ENCODE measurements around the gene OCEL1. TPM values are rescaled to one million over a fixed set of nuclear protein-coding genes. Genes with fewer than 3 reads are reported as not detected.

Gene OCEL1
- total and polyA plus RNA-seq, 2 of the 13 experiments (the other 11 are each of a cell fraction or from before 2014, with no cell fraction given) = 10.6 to 17.2 TPM

- TF ChIP-seq SYNCRIP (IDR thresholded peaks at IDR 0.05; ENCODE audit: insufficient read depth, low read depth, low read length) = no peak
- no peak for TF ChIP-seq ZNF776 (CRISPR knock-in tag; IDR thresholded peaks at IDR 0.05)
- no peak for TF ChIP-seq ZNF83 (CRISPR knock-in tag; IDR thresholded peaks at IDR 0.05; ENCODE audit: borderline replicate concordance)
- TF ChIP-seq PHF8 (CRISPR knock-in tag; IDR thresholded peaks at IDR 0.05) = no peak
- TF ChIP-seq SP4 (CRISPR knock-in tag; IDR thresholded peaks at IDR 0.05) = no peak
- TF ChIP-seq NR2F6 (IDR thresholded peaks at IDR 0.05) = no peak
- no peak for TF ChIP-seq NR2F6 (CRISPR knock-in tag; IDR thresholded peaks at IDR 0.05)
- TF ChIP-seq HNRNPUL1 (IDR thresholded peaks at IDR 0.05; ENCODE audit: low read depth, low read length) = no peak
- TF ChIP-seq ZBTB1 (CRISPR knock-in tag; IDR thresholded peaks at IDR 0.05; ENCODE audit: borderline replicate concordance) = no peak
- TF ChIP-seq, protein P1, sequence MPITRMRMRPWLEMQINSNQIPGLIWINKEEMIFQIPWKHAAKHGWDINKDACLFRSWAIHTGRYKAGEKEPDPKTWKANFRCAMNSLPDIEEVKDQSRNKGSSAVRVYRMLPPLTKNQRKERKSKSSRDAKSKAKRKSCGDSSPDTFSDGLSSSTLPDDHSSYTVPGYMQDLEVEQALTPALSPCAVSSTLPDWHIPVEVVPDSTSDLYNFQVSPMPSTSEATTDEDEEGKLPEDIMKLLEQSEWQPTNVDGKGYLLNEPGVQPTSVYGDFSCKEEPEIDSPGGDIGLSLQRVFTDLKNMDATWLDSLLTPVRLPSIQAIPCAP (CRISPR knock-in tag; IDR thresholded peaks at IDR 0.05; ENCODE audit: low read depth) = no peak
- no peak for TF ChIP-seq HOXA5 (CRISPR knock-in tag; IDR thresholded peaks at IDR 0.05)
- TF ChIP-seq SSRP1 (CRISPR knock-in tag; IDR thresholded peaks at IDR 0.05) = no peak
- no peak for TF ChIP-seq ZNF790 (CRISPR knock-in tag; IDR thresholded peaks at IDR 0.05; ENCODE audit: borderline replicate concordance)
- peak; percentile 37; the same call in 1 of the 2 replicates for TF ChIP-seq THAP11 (CRISPR knock-in tag; IDR thresholded peaks at IDR 0.05)
- no peak for TF ChIP-seq TSC22D2 (CRISPR knock-in tag; IDR thresholded peaks at IDR 0.05; ENCODE audit: borderline replicate concordance)
- TF ChIP-seq ZNF564 (CRISPR knock-in tag; IDR thresholded peaks at IDR 0.05) = no peak
- 0 out of 2 replicates have a peak, but pooled peaks have one; percentile 18 for TF ChIP-seq HOXA3 (CRISPR knock-in tag; IDR thresholded peaks at IDR 0.05)
- TF ChIP-seq CBX5 (CRISPR knock-in tag; IDR thresholded peaks at IDR 0.05; ENCODE audit: borderline replicate concordance) = no peak
- TF ChIP-seq HMGA1 (CRISPR knock-in tag; conservative IDR thresholded peaks at IDR 0.05) = no peak
- no peak for TF ChIP-seq CREBL2 (CRISPR knock-in tag; IDR thresholded peaks at IDR 0.05; ENCODE audit: borderline replicate concordance)
- TF ChIP-seq DNMT1 (CRISPR knock-in tag; IDR thresholded peaks at IDR 0.05) = no peak
- 0 out of 2 replicates have a peak, but pooled peaks have one; percentile 32 for TF ChIP-seq ETV5 (CRISPR knock-in tag; IDR thresholded peaks at IDR 0.05; ENCODE audit: borderline replicate concordance)
- TF ChIP-seq ZNF629 (CRISPR knock-in tag; conservative IDR thresholded peaks at IDR 0.05) = no peak
- no peak for TF ChIP-seq FOXP4 (CRISPR knock-in tag; IDR thresholded peaks at IDR 0.05)
- TF ChIP-seq, protein P2, sequence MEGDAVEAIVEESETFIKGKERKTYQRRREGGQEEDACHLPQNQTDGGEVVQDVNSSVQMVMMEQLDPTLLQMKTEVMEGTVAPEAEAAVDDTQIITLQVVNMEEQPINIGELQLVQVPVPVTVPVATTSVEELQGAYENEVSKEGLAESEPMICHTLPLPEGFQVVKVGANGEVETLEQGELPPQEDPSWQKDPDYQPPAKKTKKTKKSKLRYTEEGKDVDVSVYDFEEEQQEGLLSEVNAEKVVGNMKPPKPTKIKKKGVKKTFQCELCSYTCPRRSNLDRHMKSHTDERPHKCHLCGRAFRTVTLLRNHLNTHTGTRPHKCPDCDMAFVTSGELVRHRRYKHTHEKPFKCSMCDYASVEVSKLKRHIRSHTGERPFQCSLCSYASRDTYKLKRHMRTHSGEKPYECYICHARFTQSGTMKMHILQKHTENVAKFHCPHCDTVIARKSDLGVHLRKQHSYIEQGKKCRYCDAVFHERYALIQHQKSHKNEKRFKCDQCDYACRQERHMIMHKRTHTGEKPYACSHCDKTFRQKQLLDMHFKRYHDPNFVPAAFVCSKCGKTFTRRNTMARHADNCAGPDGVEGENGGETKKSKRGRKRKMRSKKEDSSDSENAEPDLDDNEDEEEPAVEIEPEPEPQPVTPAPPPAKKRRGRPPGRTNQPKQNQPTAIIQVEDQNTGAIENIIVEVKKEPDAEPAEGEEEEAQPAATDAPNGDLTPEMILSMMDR (CRISPR knock-in tag; IDR thresholded peaks at IDR 0.05) = peak; percentile 90
- no peak for TF ChIP-seq KLF12 (CRISPR knock-in tag; IDR thresholded peaks at IDR 0.05; ENCODE audit: borderline replicate concordance)
- TF ChIP-seq NR1H2 (CRISPR knock-in tag; IDR thresholded peaks at IDR 0.05; ENCODE audit: borderline replicate concordance, low read depth) = no peak
Measured at GRCh38 chr19:17205237-17206140, 20.5 kb upstream of the OCEL1 start (continued).

Data from HepG2 (cell line).